GM15510 (cell line): ENCODE measurements around the gene SNAP25.

Experiments
- POLR2A ChIP-seq: IDR thresholded peaks from 3 replicates; pipeline ENCODE4 v1.6.1; 2011; ENCODE audit warnings: borderline replicate concordance; ENCODE audit not compliant: insufficient read length; ENCODE audit errors: extremely low read depth

Gene SNAP25

DNA sequence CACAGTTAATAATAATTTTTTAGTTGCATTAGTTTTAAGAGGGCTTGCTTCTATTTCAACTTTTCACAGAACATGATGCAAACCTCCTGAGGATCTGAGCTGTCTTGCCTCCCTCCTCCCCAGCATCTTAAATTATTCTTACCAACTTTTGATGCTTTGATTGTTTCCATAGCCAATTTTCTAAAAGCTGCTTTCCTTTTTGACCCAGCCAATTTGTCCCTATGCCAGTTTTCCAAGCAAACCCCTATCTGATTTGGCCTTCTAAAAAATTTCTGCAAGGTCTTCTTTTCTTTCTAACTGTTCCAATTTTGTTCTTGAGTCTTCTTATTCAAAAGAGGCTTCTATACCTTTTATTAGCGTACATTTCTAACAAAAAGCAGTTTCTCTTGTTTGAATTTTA lies 26.5 kb upstream of the SNAP25 start:
- TF ChIP-seq POLR2A, result no peak

DNA sequence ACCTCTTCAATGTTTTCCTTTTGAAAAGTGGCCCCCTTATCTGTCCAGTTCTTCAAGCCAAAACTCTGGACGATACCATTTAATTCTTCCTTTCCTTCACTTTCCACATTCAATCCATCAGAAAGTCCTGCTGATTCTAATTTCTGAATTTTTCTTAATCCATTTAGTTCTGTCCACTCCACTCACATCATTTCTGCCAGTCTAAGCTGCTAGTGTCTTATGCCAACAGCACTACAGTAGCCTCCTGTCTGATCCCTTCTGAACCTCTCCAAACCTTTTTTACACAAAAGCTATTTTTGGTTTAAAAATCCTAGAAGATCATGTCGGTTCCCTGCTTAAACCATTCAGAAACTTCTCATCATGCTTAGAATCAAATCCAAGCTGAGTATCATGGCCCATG lies 24.5 kb upstream of the SNAP25 start:
- TF ChIP-seq POLR2A, result no peak

DNA sequence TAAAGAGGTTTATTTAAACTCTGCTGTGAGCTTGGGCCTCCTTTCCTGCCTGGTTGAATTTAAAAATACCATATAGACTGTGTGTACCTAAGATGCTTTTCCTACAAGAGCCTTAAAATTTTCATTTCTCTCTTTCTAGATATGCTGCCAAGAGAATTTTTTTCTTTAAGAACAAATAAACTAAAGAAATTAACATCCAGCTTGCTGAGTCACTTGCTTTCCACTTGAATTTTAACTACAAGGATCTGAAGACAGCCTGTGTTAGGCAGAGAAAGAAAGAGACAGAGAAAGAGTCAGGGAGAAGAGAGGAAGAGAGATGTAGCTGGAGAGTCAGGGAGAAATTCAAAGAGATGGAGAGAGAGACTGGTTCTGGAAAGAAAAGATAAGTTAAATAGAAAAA lies 18.3 kb upstream of the SNAP25 start:
- no peak for TF ChIP-seq POLR2A

DNA sequence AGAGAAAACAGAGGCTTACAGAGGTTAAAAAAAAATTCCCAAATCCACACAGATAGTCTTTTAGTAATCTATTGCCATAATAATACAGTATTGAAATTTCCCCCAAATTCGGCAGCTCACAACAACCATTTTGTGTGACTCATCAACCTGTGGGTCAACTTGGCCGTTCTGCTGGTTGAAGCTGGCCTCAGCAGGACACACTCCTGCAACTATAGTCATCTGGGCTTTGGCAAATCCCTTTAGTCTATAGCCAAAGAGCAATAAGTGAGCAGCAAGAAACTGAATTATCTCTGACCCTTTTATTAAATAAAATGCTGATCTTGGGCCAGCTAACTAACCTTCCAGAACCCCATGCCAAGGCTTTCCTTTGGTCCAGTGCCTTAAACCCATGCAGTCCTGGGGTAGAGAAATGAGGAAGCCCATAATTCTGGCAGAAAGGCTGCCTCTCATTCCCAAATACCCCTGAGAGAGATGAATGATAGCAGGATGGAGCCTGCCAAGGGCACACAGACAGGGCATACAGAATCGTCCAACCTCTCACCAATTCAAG lies 17.2 kb upstream of the SNAP25 start:
- TF ChIP-seq POLR2A, result no peak

DNA sequence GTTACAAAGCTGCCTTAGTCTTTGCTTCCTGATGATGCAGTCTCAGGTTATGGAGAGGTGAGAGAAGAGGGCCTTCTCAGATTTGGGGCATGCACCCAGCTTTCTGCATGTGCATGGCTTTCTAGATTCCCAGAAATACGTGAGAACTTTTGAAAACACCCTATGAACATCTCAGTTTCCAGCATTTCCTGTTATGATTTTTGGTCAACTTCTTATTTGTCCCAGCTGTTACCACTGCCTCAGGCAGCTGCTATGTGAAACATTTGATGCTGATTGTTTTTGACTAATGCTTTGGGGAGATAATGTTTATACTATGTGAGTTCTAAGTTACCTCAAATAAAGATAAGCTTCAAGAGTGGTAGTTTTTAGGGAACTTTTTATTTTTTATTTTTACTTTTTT lies 9.5 kb upstream of the SNAP25 start:
- no peak for TF ChIP-seq POLR2A

DNA sequence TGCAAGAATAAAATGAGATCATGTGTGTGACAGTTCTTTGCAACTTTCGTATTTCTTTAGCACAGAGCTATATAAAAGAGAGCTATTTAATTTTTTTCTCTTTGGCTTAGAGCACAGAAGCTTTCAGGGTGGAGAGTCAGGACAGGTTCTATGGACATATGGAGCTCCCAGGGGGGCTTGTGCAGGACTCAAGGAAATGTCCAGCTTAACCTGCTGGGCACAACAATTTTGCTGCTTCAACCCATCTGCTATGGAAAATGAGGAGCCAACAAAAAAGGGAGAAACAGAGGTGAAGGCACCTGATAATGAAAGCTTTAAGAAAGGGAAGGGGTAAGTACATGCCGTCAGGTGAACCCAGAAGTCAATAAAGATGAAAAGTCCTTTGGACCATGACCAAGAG lies 5.1 kb upstream of the SNAP25 start:
- no peak for TF ChIP-seq POLR2A

DNA sequence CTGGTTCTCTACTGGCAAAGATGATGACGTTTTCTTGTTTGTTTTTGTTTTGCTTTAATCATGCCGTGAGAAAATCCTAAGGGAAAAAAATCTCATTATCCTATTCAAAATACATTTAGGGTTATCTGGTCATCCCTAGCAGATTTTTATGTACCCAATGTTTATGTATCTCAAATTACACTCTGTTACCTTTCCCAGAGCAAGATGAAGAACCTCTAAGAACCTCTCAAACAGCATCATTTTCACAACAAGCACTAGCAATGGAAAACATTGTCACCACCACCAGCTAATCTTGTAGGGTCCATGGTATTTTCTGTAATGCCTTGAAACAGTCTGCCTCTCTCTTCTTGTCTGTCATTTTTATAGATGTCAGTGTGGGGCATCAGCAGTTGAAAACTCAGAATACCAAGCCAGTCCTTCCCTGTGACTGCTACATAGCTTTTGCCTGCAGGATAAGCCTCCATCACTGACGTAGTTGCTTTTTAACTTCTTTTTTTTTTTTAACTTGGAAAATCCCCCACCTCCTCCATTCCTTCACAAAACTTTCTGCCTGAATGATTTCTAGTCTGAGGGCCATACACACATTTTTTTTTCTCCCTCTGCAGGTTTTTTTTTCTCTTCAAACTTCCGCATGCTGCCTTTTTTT lies 2.4 kb upstream of the SNAP25 start:
- TF ChIP-seq POLR2A, result no peak

DNA sequence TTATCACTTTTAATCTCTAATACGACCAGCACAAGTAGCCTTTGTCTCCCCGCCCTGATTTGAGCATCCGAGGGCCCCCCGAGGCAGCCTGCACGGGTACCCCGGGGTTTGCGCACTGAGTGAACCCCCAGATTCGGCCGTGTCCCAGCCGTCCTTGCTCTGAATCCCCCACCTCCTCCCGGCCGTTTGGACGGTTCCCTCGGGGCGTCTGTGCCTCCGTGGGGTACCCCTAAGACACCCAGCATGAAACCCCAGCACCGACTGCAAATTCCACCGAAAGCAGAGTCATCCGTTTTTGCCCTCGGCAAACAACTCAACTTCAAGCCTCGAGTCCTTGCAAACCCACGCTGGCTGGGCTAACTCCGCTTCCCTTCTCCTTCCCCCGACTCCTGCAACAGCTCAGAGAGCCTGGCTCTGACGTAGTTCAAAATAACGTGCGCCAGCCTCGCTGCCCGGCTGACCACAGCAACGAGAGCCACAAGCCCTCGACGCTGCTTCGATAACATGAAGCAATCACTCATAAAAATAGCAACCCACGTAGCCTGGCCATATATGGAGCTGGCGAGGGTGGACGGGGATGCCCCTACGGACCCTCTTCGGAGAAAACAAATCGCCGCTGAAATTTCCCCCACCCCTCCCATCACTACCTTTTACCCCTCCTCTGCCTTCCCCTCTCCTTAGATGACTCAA lies 764 bp upstream of the SNAP25 start:
- TF ChIP-seq POLR2A, result no peak

DNA sequence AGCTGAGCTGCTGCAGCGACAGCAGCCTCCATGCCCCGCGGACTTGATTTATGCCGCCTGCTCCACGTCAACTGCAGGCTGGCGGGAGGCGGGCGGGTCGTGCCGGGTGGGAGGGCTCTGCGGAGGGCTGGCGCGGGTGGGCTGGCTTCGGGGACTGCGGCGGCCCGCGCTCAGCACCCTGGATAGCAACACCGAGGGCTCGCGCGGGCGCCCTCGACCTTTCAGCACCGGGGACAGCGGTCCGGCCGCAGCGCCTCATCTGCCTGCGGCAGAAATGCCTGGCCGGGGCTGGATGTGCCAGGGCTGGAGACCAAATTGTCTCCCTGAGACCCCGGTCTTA lies 792 bp downstream of the SNAP25 start:
- no peak for TF ChIP-seq POLR2A

DNA sequence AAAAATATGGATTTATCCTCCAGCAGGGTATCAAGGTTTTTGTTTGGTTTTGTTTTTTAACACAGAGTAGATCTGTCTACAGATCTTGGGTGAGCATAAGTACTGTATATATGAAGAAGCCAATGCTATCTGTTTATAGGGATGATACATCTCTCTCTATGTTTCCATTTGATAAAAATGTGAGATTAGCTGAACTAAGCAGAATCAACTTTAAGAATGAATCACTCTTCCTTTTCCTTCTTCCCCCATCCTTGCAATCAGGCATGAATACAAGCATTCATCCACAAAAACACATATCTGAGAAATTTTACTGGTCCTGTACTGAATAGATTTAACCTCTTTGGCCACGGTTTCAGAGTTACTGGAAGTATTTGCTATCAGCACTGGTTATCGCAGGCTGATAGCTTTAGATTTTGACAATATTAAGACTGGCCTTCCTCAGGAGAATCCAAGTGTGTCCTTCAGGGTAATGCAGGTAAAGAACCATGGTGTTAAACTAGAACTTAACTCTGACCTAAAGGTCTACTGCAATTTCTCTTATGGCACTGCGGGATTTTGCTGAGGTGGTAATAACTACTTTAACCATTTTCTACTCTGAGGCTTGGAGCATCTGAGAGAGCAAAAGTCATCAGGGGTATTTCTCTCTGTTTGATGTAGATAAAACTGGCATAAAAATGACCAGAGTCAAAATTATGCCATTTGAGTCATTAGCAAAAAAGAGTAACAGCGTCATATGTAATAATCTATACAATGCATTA lies 1.5 kb downstream of the SNAP25 start:
- no peak for TF ChIP-seq POLR2A

DNA sequence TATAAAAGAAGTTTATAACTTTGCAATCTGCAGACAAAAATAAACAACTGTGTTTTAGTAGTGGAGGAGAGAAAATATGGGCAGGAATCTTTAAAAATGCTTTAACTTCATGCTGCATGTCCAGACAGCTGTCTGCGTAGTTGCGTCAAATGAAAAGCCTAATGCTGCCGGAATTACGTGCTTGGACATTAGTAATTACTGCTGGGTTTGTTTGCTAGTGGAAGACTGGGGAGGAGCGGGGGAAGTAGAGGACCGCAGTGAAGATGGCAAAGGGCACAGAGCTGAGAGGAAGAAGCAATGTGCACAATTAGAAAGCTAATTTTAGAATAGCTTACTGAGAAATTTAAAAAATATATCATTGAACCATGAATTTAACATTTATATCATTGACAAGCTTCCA lies 2.4 kb downstream of the SNAP25 start:
- no peak for TF ChIP-seq POLR2A

DNA sequence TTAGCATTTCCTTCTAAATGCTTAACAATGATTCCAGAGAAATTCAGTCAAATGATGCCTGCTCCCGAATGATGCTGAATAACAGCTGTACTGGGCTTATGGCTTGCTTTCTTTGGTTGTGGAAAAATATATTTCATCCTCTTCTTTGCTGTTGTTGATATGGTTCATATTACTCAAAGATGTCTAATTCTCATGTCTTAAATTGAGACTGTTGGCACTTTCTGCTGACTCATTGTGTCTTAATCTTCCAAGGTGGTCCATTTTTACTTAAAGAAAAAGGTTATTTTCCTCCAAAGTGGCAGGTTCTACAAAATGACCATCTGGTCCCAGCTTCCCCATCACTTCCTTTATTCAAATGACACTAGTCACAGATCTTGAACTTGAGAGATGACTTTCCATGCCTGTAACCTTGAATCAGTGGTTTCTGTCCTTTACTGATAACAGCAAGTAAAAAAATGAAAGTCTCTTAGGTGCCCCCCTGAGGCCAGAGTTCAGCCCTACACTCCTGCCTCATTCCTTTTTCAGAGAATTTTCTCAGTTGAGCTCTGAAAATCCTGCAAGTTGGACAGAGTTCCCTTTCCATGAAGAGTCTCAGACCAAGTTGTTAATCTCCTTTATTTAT lies 6.9 kb downstream of the SNAP25 start:
- TF ChIP-seq POLR2A, result no peak

DNA sequence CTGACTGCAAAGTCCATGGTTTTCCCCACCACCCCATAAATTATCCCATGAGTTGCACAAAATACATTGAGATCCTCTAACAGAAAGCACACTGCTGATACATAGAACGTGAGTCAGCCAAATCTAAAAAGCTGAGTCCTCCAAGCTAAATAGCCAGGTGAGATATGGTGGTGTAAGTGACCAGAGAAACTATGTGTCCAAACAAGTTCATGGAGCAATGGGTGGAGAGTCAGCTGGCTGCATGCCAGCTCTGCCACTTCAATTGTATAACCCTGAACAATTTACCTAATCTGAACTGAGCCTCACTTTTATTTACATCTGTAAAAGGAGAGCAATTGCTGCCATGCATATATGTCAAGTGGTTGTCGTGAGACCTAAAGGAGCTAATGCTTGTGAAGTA lies 9.7 kb downstream of the SNAP25 start:
- TF ChIP-seq POLR2A, result no peak

DNA sequence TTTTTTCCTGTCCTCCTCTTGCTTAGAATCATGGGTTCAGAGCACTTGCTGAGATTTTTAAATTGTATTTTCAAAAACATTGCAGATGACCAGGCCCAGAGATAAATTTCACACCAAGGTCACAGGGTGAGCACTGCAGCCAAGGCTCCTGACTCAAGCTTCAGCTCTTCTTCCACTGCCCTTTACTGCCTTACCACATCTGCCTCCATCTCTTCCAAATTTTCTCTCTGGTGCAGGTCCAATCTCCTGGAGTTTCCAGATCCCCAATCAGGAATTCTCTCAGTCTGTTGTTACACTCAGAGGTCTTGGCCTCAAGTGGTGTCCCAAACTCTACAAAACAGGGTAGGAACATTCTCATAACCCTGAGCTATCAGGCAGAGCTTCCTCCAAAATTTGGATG lies 12.7 kb downstream of the SNAP25 start:
- no peak for TF ChIP-seq POLR2A

DNA sequence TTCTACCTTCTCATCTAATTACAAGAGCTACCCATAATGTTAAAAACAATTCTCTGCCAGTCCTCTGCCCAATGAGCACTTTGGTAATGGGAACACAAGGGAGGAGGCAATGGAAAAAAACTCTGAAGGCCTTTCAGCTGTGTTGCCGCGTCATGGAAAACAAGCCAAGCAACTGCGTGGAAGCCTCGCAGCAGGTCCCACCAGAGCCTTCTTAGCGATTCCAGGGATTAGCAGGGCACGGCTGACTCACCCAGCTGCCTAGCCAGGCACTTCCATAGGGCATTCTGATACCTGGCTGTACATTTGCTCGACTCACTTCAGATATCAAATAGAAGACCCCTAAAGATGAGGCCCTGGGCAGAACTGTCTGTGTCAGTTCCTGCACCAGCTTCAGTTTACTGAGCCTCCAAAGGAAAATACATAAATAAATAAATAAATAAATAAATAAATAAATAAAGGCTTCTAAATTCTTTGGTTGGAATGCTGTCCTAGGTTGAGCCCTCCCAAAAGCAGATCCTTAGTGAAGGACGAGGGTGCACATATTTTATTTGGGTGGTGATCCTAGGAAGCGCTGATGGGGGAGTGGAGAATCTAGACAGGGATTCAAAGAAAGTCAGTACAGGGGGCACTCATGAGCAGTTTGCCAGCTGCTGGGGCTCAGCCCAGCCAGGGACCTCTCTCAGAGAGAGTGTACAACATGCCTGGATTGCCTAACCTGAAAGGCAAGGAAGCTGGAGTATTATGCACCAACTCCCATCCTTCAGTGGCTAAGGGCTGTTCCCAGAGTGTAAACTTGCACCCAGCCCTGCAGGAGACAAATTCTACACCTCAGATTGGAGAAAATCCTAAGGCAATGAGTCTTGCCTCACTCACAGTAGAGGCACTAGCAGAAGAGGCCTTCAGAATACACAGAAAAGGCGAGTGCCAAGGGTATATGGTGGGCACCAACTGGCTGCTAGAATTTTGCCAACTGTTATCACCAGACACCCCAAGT lies 18.2 kb downstream of the SNAP25 start:
- TF ChIP-seq POLR2A, result no peak

DNA sequence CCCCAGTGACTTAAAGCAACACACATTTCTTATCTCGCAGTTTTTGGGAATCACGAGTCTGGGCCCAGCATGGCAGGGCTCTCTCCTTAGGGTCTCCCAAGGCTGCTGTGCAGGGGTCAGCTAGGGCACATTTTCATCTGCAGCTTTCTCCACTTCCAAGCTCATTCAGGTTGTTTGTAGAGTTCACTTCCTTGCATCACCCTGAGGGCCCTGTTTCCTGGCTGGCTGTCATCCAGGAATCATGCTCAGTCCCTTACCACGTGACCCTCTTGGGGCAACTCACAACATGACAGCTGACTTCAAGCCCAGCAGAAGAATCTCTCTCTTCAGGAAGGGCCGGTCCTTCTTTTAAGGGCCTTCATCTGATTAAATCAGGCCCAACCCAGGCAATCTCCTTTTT lies 21.3 kb downstream of the SNAP25 start:
- TF ChIP-seq POLR2A, result no peak
